Spleen (tissue), 7 donors: ENCODE measurements around the gene TBL1XR1.

Source experiments
- CTCF ChIP-seq, 11 experiments: fragments of 200-600 bp in 7 of 11; fragments of 450-650 bp in 4 of 11; sonication (generic) in 4 of 11; IDR thresholded peaks in 8 of 11; conservative IDR thresholded peaks in 3 of 11; 1 replicate in 7 of 11; 2 replicates in 4 of 11; pipeline versions ENCODE4 v1.4.0 to v1.8.0; 2016 to 2021; ENCODE audit warnings: antibody characterized with exemption in 11 of 11, inconsistent platforms in 4 of 11, mild to moderate bottlenecking in 1 of 11
- POLR2AphosphoS5 ChIP-seq, 3 donors: sonication (generic); formaldehyde crosslinking; IDR thresholded peaks; one replicate each; pipeline ENCODE4 v1.5.1; 2017; ENCODE audit warnings: antibody characterized with exemption in 3 of 3
- donor health status: DM: no; HTN: no; CAD: no; lungs with moderate emphysema.
- donor health status: DM: no; HTN: no; CAD: no.
- donor health status: DM: no; HTN: no; CAD: no.

GRCh38 chr3:177238686-177239216, 41.5 kb upstream of the TBL1XR1 start:
- no peak for TF ChIP-seq CTCF (IDR thresholded peaks at IDR 0.05 in 8 of 11, conservative IDR thresholded peaks at IDR 0.05 in 3 of 11)
- TF ChIP-seq POLR2AphosphoS5 (IDR thresholded peaks at IDR 0.05): no peak
